ENCODE data around the gene ZNRF3.

DNA sequence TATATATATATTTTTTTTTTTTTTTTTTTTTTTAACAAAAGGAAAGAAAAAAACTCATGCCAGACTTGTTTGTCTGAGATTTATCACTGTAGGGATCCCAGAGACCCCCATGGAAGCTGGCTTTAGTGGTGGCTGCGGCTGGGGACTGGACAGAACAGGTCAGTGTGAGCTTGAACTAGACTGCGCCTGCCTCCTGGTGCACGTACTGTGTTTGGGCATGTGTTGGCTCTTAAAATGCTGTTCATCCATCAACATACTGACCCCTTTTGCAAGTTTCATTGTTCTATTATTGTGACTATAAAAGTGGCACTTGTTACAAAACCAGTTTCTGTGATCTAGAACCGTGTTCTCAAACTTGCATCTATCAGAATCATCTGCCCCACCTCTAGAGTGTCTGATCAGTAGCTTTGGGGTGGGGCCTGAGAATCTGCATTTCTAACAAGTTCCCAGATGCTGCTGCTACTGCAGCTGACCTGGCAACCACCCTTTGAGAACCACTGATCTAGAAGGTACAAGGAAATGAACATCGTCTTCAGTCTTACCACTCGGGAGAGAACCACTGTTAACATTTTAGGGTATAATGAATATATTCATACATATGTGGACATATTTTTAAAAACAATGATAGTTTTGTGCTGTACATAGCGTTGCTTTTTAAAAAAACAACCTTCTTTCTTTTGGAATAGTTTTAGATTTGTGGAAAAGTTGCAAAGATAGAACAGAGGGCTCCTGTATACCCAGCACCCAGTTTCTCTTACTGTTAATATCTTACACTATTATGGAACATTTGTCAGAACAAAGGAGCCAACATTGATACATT lies 54.0 kb downstream of the ZNRF3 start:
- TF ChIP-seq CTCF (IDR thresholded peaks at IDR 0.05): no peak
- TF ChIP-seq EP300 (IDR thresholded peaks at IDR 0.05; ENCODE audit: borderline replicate concordance in 1 of 2, low read depth in 1 of 2, low read length in 1 of 2): no peak
- TF ChIP-seq ELF1 (IDR thresholded peaks at IDR 0.05): no peak
- no peak for TF ChIP-seq TAF1 (IDR thresholded peaks at IDR 0.05; ENCODE audit: borderline replicate concordance, low read depth, low read length)
- no peak for TF ChIP-seq GATA2 (CRISPR knock-in tag; IDR thresholded peaks at IDR 0.05)
- no peak for TF ChIP-seq MAX (IDR thresholded peaks at IDR 0.05; ENCODE audit: low read depth)
- TF ChIP-seq CHD2 (IDR thresholded peaks at IDR 0.05; ENCODE audit: low read length, partially characterized antibody): no peak
- no peak for TF ChIP-seq PBX3 (IDR thresholded peaks at IDR 0.05)
- TF ChIP-seq SIN3A (IDR thresholded peaks at IDR 0.05; ENCODE audit: borderline replicate concordance, low read depth, low read length): no peak
- TF ChIP-seq FOXM1 (IDR thresholded peaks at IDR 0.05; ENCODE audit: low read depth): no peak
- no peak for TF ChIP-seq POLR2AphosphoS5 (IDR thresholded peaks at IDR 0.05; ENCODE audit: low read depth, low read length)
- no peak for TF ChIP-seq MEF2A (IDR thresholded peaks at IDR 0.05; ENCODE audit: borderline replicate concordance, low read depth)

Measured in SK-N-SH (cell line).